A673 (cell line): ENCODE data around the gene PHF3.

Source experiments
- EZH2 ChIP-seq: fragments of 200-600 bp; sonication (generic); IDR thresholded peaks from 2 replicates; pipeline ENCODE4 v1.6.1; 2017; ENCODE audit warnings: borderline replicate concordance, low read depth, mild to moderate bottlenecking, mixed read lengths, antibody characterized with exemption, low read length; ENCODE audit not compliant: poor library complexity, severe bottlenecking
- TF ChIP-seq, protein P1 (sequence below): fragments of 300-800, 200-600 bp; sonication (generic); conservative IDR thresholded peaks from 2 replicates; pipeline ENCODE4 v1.5.1; 2017; ENCODE audit warnings: low read depth, mild to moderate bottlenecking, antibody characterized with exemption, low read length, moderate library complexity, mixed read lengths

DNA sequence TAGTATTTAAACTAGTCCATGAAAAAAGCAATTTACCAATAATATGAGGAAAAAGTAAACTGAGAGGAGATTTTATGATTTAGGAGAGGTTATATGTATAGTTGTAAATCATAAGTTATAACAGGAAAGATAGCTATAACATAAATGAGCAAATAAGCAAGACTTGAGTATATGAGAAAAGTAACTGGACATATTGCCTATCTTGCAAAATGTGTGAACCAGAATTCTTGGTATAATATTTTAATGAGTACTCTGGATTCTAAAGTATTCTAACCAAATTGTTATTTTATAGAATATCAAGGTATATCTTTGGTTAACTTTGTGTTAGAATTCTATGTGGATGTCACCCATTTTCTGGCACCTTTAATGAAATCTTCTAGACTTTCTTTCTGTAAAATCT is 124.6 kb downstream of the PHF3 start:
- TF ChIP-seq, protein P1, sequence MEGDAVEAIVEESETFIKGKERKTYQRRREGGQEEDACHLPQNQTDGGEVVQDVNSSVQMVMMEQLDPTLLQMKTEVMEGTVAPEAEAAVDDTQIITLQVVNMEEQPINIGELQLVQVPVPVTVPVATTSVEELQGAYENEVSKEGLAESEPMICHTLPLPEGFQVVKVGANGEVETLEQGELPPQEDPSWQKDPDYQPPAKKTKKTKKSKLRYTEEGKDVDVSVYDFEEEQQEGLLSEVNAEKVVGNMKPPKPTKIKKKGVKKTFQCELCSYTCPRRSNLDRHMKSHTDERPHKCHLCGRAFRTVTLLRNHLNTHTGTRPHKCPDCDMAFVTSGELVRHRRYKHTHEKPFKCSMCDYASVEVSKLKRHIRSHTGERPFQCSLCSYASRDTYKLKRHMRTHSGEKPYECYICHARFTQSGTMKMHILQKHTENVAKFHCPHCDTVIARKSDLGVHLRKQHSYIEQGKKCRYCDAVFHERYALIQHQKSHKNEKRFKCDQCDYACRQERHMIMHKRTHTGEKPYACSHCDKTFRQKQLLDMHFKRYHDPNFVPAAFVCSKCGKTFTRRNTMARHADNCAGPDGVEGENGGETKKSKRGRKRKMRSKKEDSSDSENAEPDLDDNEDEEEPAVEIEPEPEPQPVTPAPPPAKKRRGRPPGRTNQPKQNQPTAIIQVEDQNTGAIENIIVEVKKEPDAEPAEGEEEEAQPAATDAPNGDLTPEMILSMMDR: no peak
- no peak for TF ChIP-seq EZH2
